ENCODE measurements around the gene TMEM125. TPM values are rescaled to one million over a fixed set of nuclear protein-coding genes. Genes with fewer than 3 reads are reported as not detected.

TMEM125 gene
- total RNA-seq, 2 experiments from 2014 or later: 0.23 TPM; not detected in 1

DNA sequence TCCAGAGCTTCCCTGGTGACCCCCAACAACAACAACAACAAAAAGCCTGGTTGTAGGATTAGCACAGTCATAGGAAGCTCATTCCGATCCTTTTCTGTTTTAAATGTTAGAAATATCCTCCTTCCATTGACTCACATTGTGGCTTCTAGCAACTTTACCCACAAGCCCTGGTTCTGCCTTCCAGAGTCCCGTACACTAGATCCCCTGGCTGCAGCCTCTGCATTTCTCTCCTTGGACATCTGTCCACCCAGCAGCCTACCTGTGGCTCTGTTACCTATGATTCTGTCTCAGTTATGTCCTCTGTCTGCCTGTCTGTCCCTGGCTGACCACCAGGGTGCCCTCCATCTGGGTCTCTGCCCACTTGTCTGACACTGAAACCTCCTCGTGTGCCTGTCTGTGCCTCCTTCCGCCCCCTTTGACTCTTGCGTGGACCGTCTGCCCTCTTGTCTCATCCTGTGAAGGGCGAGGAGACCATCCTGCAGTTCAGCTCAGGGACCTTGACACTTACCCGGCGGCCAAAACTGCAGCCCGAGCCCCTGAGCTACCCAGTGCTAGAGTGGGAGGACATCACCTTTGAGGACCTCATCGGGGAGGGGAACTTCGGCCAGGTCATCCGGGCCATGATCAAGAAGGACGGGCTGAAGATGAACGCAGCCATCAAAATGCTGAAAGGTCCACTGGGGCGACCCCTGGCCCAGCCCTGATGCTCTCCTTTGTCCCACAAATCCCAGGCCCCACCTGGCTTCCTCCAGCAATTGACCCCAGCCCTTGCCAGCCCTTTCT, 47.1 kb downstream of the TMEM125 start:
- H3K4me2 ChIP-seq (ENCODE audit: low read length): no peak overlapping the region
- ChIA-PET CTCF (ENCODE audit: unreplicated experiment) (no interaction called here), POLR2A (no interaction called here)
- no peaks in the 10 kb centered on the region for H3K4me1 ChIP-seq (ENCODE audit: insufficient read depth, low read length, poor library complexity, severe bottlenecking)
- H3K4me3 ChIP-seq (ENCODE audit: low read depth, low read length, poor library complexity, severe bottlenecking): no peak overlapping the region
- no peaks in the 10 kb centered on the region for H3K36me3 ChIP-seq (ENCODE audit: insufficient read depth, low read length)
- no peak for TF ChIP-seq EZH2phosphoT487 (IDR thresholded peaks at IDR 0.05; ENCODE audit: borderline replicate concordance, low read depth, low read length)
- TF ChIP-seq, protein P1, sequence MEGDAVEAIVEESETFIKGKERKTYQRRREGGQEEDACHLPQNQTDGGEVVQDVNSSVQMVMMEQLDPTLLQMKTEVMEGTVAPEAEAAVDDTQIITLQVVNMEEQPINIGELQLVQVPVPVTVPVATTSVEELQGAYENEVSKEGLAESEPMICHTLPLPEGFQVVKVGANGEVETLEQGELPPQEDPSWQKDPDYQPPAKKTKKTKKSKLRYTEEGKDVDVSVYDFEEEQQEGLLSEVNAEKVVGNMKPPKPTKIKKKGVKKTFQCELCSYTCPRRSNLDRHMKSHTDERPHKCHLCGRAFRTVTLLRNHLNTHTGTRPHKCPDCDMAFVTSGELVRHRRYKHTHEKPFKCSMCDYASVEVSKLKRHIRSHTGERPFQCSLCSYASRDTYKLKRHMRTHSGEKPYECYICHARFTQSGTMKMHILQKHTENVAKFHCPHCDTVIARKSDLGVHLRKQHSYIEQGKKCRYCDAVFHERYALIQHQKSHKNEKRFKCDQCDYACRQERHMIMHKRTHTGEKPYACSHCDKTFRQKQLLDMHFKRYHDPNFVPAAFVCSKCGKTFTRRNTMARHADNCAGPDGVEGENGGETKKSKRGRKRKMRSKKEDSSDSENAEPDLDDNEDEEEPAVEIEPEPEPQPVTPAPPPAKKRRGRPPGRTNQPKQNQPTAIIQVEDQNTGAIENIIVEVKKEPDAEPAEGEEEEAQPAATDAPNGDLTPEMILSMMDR (conservative IDR thresholded peaks at IDR 0.05; ENCODE audit: low read length): no peak
- no peaks in the 10 kb centered on the region for H3K79me2 ChIP-seq (ENCODE audit: insufficient read depth, low read depth, low read length)
- H3K27ac ChIP-seq (ENCODE audit: low read depth, low read length, poor library complexity, severe bottlenecking): no peak overlapping the region
- no peak overlapping the region for H2AFZ ChIP-seq (ENCODE audit: low read length)
- no peaks in the 10 kb centered on the region for H3K9me3 ChIP-seq (ENCODE audit: low read length)
- no peaks in the 10 kb centered on the region for H3K9me2 ChIP-seq (ENCODE audit: insufficient read depth, low read length)
- no TSS peak for BruUV-seq (replicated peaks)
- intact Hi-C loops (cut with micrococcal nuclease; ENCODE audit: unreplicated experiment): no loop called here
- DNase-seq (ENCODE audit: low spot score): no peak
- H4K20me1 ChIP-seq (ENCODE audit: insufficient read depth, low read length): no peaks in the 10 kb centered on the region

- ChIA-PET POLR2A (no interaction called here), CTCF (ENCODE audit: unreplicated experiment) (no interaction called here)
- no peaks in the 10 kb centered on the region for H3K9me2 ChIP-seq (ENCODE audit: insufficient read depth, low read length)
- DNase-seq (ENCODE audit: low spot score): no peak
- no peak overlapping the region for H3K4me2 ChIP-seq (ENCODE audit: low read length)
- H3K4me3 ChIP-seq (ENCODE audit: low read depth, low read length, poor library complexity, severe bottlenecking): no peak overlapping the region
- H4K20me1 ChIP-seq (ENCODE audit: insufficient read depth, low read length): no peaks in the 10 kb centered on the region
- no peak overlapping the region for H3K27ac ChIP-seq (ENCODE audit: low read depth, low read length, poor library complexity, severe bottlenecking)
- intact Hi-C loops (cut with micrococcal nuclease; ENCODE audit: unreplicated experiment): no loop called here
- no peaks in the 10 kb centered on the region for H3K4me1 ChIP-seq (ENCODE audit: insufficient read depth, low read length, poor library complexity, severe bottlenecking)
- no peaks in the 10 kb centered on the region for H3K79me2 ChIP-seq (ENCODE audit: insufficient read depth, low read depth, low read length)
- H3K36me3 ChIP-seq (ENCODE audit: insufficient read depth, low read length): no peaks in the 10 kb centered on the region
- no peaks in the 10 kb centered on the region for H3K9me3 ChIP-seq (ENCODE audit: low read length)
- H2AFZ ChIP-seq (ENCODE audit: low read length): no peak overlapping the region
- no peak for TF ChIP-seq EZH2phosphoT487 (IDR thresholded peaks at IDR 0.05; ENCODE audit: borderline replicate concordance, low read depth, low read length)
- TF ChIP-seq, protein P1 (conservative IDR thresholded peaks at IDR 0.05; ENCODE audit: low read length): no peak
- no TSS peak for BruUV-seq (replicated peaks)
Measured at GRCh38 chr1:43317817-43318471, 48.2 kb downstream of the TMEM125 start.

DNA sequence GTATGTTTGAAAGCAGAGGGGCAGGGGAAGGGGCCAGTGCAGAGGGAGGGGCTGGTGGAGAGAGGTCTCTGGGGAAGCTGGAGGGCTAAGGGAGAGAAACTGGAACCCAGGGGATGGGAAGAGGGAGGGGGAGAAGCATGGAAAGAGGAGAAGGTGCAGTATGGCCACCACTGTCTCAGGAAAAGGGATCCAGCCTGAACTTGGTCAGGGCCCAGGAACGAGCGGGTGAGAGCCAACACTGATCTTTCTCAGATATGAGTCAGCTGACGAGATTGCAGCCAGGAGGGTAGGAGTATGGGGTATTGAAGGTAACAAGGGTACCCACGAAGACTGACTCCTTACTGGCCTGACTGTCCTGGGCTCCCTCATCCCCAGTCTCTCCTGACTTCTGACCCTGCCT, 49.0 kb downstream of the TMEM125 start:
- Histone ChIP-seq H3K79me2 (ENCODE audit: insufficient read depth, low read depth, low read length) (no peaks in the 10 kb centered on the region), H3K9me3 (ENCODE audit: low read length) (no peaks in the 10 kb centered on the region), H3K4me2 (ENCODE audit: low read length) (no peak overlapping the region), H3K36me3 (ENCODE audit: insufficient read depth, low read length) (no peaks in the 10 kb centered on the region), H3K9me2 (ENCODE audit: insufficient read depth, low read length) (no peaks in the 10 kb centered on the region), H3K4me3 (ENCODE audit: low read depth, low read length, poor library complexity, severe bottlenecking) (no peak overlapping the region), H3K4me1 (ENCODE audit: insufficient read depth, low read length, poor library complexity, severe bottlenecking) (no peaks in the 10 kb centered on the region), H2AFZ (ENCODE audit: low read length) (no peak overlapping the region), H4K20me1 (ENCODE audit: insufficient read depth, low read length) (no peaks in the 10 kb centered on the region), H3K27ac (ENCODE audit: low read depth, low read length, poor library complexity, severe bottlenecking) (no peak overlapping the region)
- TF ChIP-seq, protein P1 (conservative IDR thresholded peaks at IDR 0.05; ENCODE audit: low read length): no peak
- no peak for TF ChIP-seq EZH2phosphoT487 (IDR thresholded peaks at IDR 0.05; ENCODE audit: borderline replicate concordance, low read depth, low read length)
- intact Hi-C loops (cut with micrococcal nuclease; ENCODE audit: unreplicated experiment): no loop called here
- BruUV-seq (replicated peaks): no TSS peak
- ChIA-PET POLR2A (no interaction called here), CTCF (ENCODE audit: unreplicated experiment) (no interaction called here)
- DNase-seq (ENCODE audit: low spot score): no peak

Data from OCI-LY7 (cell line).